NCI-H748 treated with DMSO at 0.1 percent for 48 hours (cell line): ENCODE data around the gene EIF5.

Experiments used
- DNase-seq: peaks from one replicate; lab custom pipeline; 2025; lab: John Stamatoyannopoulos, UW

The EIF5 gene

GRCh38 chr14:103370087-103370486 is 36.0 kb downstream of the EIF5 start:
- no peak for DNase-seq

- no peak for DNase-seq
These were observed 38.0 kb downstream of the EIF5 start for GRCh38 chr14:103372017-103372416.

GRCh38 chr14:103372552-103373304 is 38.7 kb downstream of the EIF5 start:
- no peak for DNase-seq

GRCh38 chr14:103374121-103374520 is 40.1 kb downstream of the EIF5 start:
- no peak for DNase-seq

GRCh38 chr14:103377522-103378037 is 43.5 kb downstream of the EIF5 start:
- DNase-seq = no peak

GRCh38 chr14:103378038-103378854 is 44.2 kb downstream of the EIF5 start:
- DNase-seq = no peak

GRCh38 chr14:103380719-103381377 is 46.8 kb downstream of the EIF5 start:
- DNase-seq = no peak

GRCh38 chr14:103382376-103382775 is 48.3 kb downstream of the EIF5 start:
- no peak for DNase-seq

GRCh38 chr14:103384450-103385151 is 50.6 kb downstream of the EIF5 start:
- peak; percentile 57 for DNase-seq

- DNase-seq = peak; percentile 93
These were observed 51.3 kb downstream of the EIF5 start, which contains the start of gene MARK3 for GRCh38 chr14:103385152-103385928. Gene MARK3, plus strand, starts transcription at chr14:103385415. Its CDS starts 615 bp downstream, at chr14:103386030.

GRCh38 chr14:103385929-103386712 is 52.1 kb downstream of the EIF5 start:
- peak; percentile 47 for DNase-seq

GRCh38 chr14:103386713-103387329 is 52.8 kb downstream of the EIF5 start:
- DNase-seq = no peak

GRCh38 chr14:103388664-103389063 is 54.6 kb downstream of the EIF5 start:
- no peak for DNase-seq

- no peak for DNase-seq
These were observed 56.6 kb downstream of the EIF5 start for GRCh38 chr14:103390605-103391004.

- peak; percentile 38 for DNase-seq
These were observed 57.0 kb downstream of the EIF5 start for GRCh38 chr14:103391048-103391447.

GRCh38 chr14:103392106-103392505 is 58.1 kb downstream of the EIF5 start:
- no peak for DNase-seq

GRCh38 chr14:103392572-103392971 is 58.5 kb downstream of the EIF5 start:
- DNase-seq = no peak

- no peak for DNase-seq
These were observed 59.0 kb downstream of the EIF5 start for GRCh38 chr14:103393070-103393469.
